WTC11 (cell line): ENCODE measurements around the gene STT3B. TPM values are rescaled to one million over a fixed set of nuclear protein-coding genes. Genes with fewer than 3 reads are reported as not detected.

Source experiments
- ATAC-seq: fragments of 200-7000 bp; cut with Tn5 transposase; 2 replicates; pipeline ENCODE4 v1.10.0; 2021; ENCODE audit warnings: mild to moderate bottlenecking, moderate library complexity
- CTCF ChIA-PET: fragments of 300-600 bp; sonication (Branson Sonifier 250); formaldehyde crosslinking; loops from one replicate; lab custom pipeline; 2021; ENCODE audit warnings: antibody characterized with exemption; lab: Charles Lee
- POLR2A ChIA-PET: fragments of 350-600 bp; sonication (Branson Sonifier 250); formaldehyde crosslinking; loops from one replicate; lab custom pipeline; 2021; ENCODE audit warnings: antibody characterized with exemption; lab: Charles Lee
- DNase-seq: peaks from one replicate; pipeline ENCODE4 v3.0.0; 2021; ENCODE audit warnings: low spot score
- H3K27ac Mint-ChIP-seq: 2 replicates; pipeline ENCODE4 v1.8.0; 2021; ENCODE audit warnings: mixed read lengths
- H3K27me3 Mint-ChIP-seq: 2 replicates; pipeline ENCODE4 v1.8.0; 2021; ENCODE audit warnings: low read depth, mild to moderate bottlenecking, moderate library complexity, mixed read lengths
- H3K36me3 Mint-ChIP-seq: 2 replicates; pipeline ENCODE4 v1.8.0; 2021; ENCODE audit warnings: mixed read lengths
- H3K4me1 Mint-ChIP-seq: 2 replicates; pipeline ENCODE4 v1.8.0; 2022; ENCODE audit warnings: mixed read lengths
- H3K4me3 Mint-ChIP-seq: 2 replicates; pipeline ENCODE4 v1.8.0; 2021; ENCODE audit warnings: mild to moderate bottlenecking, moderate library complexity, mixed read lengths
- H3K9me3 Mint-ChIP-seq: 2 replicates; pipeline ENCODE4 v1.8.0; 2021; ENCODE audit warnings: mixed read lengths
- AFF4 ChIP-seq: sonication (generic); formaldehyde crosslinking; IDR thresholded peaks from 2 replicates; pipeline ENCODE4 v1.8.1; 2023; ENCODE audit warnings: mild to moderate bottlenecking, missing genetic modification reagents, borderline replicate concordance
- ATF6 ChIP-seq: sonication (generic); formaldehyde crosslinking; IDR thresholded peaks from 2 replicates; pipeline ENCODE4 v1.8.1; 2023; ENCODE audit warnings: mild to moderate bottlenecking, missing genetic modification reagents
- CBFB ChIP-seq: sonication (generic); formaldehyde crosslinking; IDR thresholded peaks from 2 replicates; pipeline ENCODE4 v1.8.1; 2022; ENCODE audit warnings: mild to moderate bottlenecking, low read depth, missing genetic modification reagents
- CDX4 ChIP-seq: fragments of 250-450 bp; sonication (Bioruptor Pico); IDR thresholded peaks from 2 replicates; pipeline ENCODE4 v1.9.0; 2021; ENCODE audit warnings: moderate library complexity, mild to moderate bottlenecking, inconsistent platforms, borderline replicate concordance
- ELF4 ChIP-seq: sonication (generic); formaldehyde crosslinking; IDR thresholded peaks from 2 replicates; pipeline ENCODE4 v1.8.1; 2022; ENCODE audit warnings: low read depth, mild to moderate bottlenecking, moderate library complexity, missing genetic modification reagents
- ETV6 ChIP-seq: sonication (generic); formaldehyde crosslinking; IDR thresholded peaks from 2 replicates; pipeline ENCODE4 v1.8.1; 2022; ENCODE audit warnings: mild to moderate bottlenecking, missing genetic modification reagents
- GRHL2 ChIP-seq: fragments of 250-450 bp; sonication (Bioruptor Pico); IDR thresholded peaks from 2 replicates; pipeline ENCODE4 v1.8.0; 2022; ENCODE audit warnings: mild to moderate bottlenecking, moderate library complexity; ENCODE audit not compliant: insufficient replicate concordance, severe bottlenecking
- HMGA2 ChIP-seq: fragments of 250-450 bp; sonication (Bioruptor Pico); IDR thresholded peaks from 2 replicates; pipeline ENCODE4 v1.4.0; 2021; ENCODE audit warnings: mild to moderate bottlenecking, moderate library complexity
- JUN ChIP-seq: sonication (generic); formaldehyde crosslinking; IDR thresholded peaks from 2 replicates; pipeline ENCODE4 v1.8.0; 2023; ENCODE audit warnings: mild to moderate bottlenecking, missing genetic modification reagents
- KAT7 ChIP-seq: sonication (generic); formaldehyde crosslinking; IDR thresholded peaks from 2 replicates; pipeline ENCODE4 v1.8.1; 2023; ENCODE audit warnings: missing genetic modification reagents, mild to moderate bottlenecking, borderline replicate concordance
- RELA ChIP-seq: sonication (generic); formaldehyde crosslinking; IDR thresholded peaks from 2 replicates; pipeline ENCODE4 v1.8.1; 2022; ENCODE audit warnings: missing genetic modification reagents, mild to moderate bottlenecking, borderline replicate concordance
- TEAD4 ChIP-seq: sonication (generic); formaldehyde crosslinking; IDR thresholded peaks from 2 replicates; pipeline ENCODE4 v1.8.0; 2022; ENCODE audit warnings: mild to moderate bottlenecking, missing genetic modification reagents
- ZNF121 ChIP-seq: sonication (generic); formaldehyde crosslinking; IDR thresholded peaks from 2 replicates; pipeline ENCODE4 v1.8.0; 2023; ENCODE audit warnings: missing genetic modification reagents
- ZNF396 ChIP-seq: fragments of 250-450 bp; sonication (Bioruptor Pico); IDR thresholded peaks from 2 replicates; pipeline ENCODE4 v1.8.0; 2021; ENCODE audit warnings: mild to moderate bottlenecking, moderate library complexity, borderline replicate concordance
- ZNF416 ChIP-seq: fragments of 250-450 bp; sonication (Bioruptor Pico); IDR thresholded peaks from 2 replicates; pipeline ENCODE4 v1.9.0; 2021; ENCODE audit warnings: mild to moderate bottlenecking, inconsistent platforms
- ZNF423 ChIP-seq: fragments of 250-450 bp; sonication (Bioruptor Pico); IDR thresholded peaks from 2 replicates; pipeline ENCODE4 v2.1.2; 2022; ENCODE audit warnings: mild to moderate bottlenecking, moderate library complexity
- ZNF532 ChIP-seq: fragments of 250-450 bp; sonication (Bioruptor Pico); IDR thresholded peaks from 2 replicates; pipeline ENCODE4 v1.9.0; 2021; ENCODE audit warnings: mild to moderate bottlenecking, borderline replicate concordance
- total RNA-seq: library from RNA; stranded (reverse); gene quantifications from 3 replicates; pipeline ENCODE4 v1.2.3, GENCODE V29; 2021
- TF ChIP-seq, protein P1 (sequence below): sonication (generic); formaldehyde crosslinking; IDR thresholded peaks from 2 replicates; pipeline ENCODE4 v1.8.0; 2023; ENCODE audit warnings: missing genetic modification reagents, mild to moderate bottlenecking, borderline replicate concordance
- TF ChIP-seq, protein P2 (sequence below): sonication (generic); formaldehyde crosslinking; IDR thresholded peaks from 2 replicates; pipeline ENCODE4 v1.8.1; 2023; ENCODE audit warnings: mild to moderate bottlenecking, missing genetic modification reagents, moderate library complexity

The STT3B gene
- total RNA-seq, 1 experiment from 2014 or later, result 103 TPM

- ChIA-PET POLR2A (interaction anchor here (0.7 kb wide), 1 partner anchor 181 kb away, joined by 4 read pairs; no protein-coding TSS in a partner anchor), CTCF (no interaction called here)
- no peak overlapping the region for H3K27ac Mint-ChIP-seq
- H3K4me1 Mint-ChIP-seq, result peaks cover 24% of the 10 kb centered on the region
- H3K27me3 Mint-ChIP-seq, result no peaks in the 10 kb centered on the region
- H3K4me3 Mint-ChIP-seq, result no peak overlapping the region
- no peaks in the 10 kb centered on the region for H3K36me3 Mint-ChIP-seq
- TF ChIP-seq JUN (CRISPR knock-in tag), result no peak
- no peak for TF ChIP-seq ZNF532 (CRISPR knock-in tag)
- TF ChIP-seq ZNF416 (CRISPR knock-in tag), result no peak
- no peak for TF ChIP-seq ETV6 (CRISPR knock-in tag)
- TF ChIP-seq TEAD4 (CRISPR knock-in tag), result no peak
- no peak for TF ChIP-seq ZNF121 (CRISPR knock-in tag)
- TF ChIP-seq GRHL2 (CRISPR knock-in tag), result no peak
- TF ChIP-seq ZNF396 (CRISPR knock-in tag), result no peak
- no peak for TF ChIP-seq ELF4 (CRISPR knock-in tag)
- no peak for TF ChIP-seq ZNF423 (CRISPR knock-in tag)
- no peak for TF ChIP-seq ATF6
- TF ChIP-seq, protein P1, sequence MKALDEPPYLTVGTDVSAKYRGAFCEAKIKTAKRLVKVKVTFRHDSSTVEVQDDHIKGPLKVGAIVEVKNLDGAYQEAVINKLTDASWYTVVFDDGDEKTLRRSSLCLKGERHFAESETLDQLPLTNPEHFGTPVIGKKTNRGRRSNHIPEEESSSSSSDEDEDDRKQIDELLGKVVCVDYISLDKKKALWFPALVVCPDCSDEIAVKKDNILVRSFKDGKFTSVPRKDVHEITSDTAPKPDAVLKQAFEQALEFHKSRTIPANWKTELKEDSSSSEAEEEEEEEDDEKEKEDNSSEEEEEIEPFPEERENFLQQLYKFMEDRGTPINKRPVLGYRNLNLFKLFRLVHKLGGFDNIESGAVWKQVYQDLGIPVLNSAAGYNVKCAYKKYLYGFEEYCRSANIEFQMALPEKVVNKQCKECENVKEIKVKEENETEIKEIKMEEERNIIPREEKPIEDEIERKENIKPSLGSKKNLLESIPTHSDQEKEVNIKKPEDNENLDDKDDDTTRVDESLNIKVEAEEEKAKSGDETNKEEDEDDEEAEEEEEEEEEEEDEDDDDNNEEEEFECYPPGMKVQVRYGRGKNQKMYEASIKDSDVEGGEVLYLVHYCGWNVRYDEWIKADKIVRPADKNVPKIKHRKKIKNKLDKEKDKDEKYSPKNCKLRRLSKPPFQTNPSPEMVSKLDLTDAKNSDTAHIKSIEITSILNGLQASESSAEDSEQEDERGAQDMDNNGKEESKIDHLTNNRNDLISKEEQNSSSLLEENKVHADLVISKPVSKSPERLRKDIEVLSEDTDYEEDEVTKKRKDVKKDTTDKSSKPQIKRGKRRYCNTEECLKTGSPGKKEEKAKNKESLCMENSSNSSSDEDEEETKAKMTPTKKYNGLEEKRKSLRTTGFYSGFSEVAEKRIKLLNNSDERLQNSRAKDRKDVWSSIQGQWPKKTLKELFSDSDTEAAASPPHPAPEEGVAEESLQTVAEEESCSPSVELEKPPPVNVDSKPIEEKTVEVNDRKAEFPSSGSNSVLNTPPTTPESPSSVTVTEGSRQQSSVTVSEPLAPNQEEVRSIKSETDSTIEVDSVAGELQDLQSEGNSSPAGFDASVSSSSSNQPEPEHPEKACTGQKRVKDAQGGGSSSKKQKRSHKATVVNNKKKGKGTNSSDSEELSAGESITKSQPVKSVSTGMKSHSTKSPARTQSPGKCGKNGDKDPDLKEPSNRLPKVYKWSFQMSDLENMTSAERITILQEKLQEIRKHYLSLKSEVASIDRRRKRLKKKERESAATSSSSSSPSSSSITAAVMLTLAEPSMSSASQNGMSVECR, result no peak
- TF ChIP-seq HMGA2 (CRISPR knock-in tag), result no peak
- TF ChIP-seq AFF4 (CRISPR knock-in tag), result no peak
- no peak for TF ChIP-seq CDX4 (CRISPR knock-in tag)
- TF ChIP-seq CBFB, result no peak
- TF ChIP-seq, protein P2, sequence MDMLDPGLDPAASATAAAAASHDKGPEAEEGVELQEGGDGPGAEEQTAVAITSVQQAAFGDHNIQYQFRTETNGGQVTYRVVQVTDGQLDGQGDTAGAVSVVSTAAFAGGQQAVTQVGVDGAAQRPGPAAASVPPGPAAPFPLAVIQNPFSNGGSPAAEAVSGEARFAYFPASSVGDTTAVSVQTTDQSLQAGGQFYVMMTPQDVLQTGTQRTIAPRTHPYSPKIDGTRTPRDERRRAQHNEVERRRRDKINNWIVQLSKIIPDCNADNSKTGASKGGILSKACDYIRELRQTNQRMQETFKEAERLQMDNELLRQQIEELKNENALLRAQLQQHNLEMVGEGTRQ (CRISPR knock-in tag), result no peak
- no peak for TF ChIP-seq RELA (CRISPR knock-in tag)
- no peak for TF ChIP-seq KAT7 (CRISPR knock-in tag)
- H3K9me3 Mint-ChIP-seq, result no peaks in the 10 kb centered on the region
- no peak for ATAC-seq
- DNase-seq, result no peak
Observed at GRCh38 chr3:31499281-31499680, 33.4 kb upstream of the STT3B start.
